ENCODE results near the gene AFAP1L1. TPM values are rescaled to one million over a fixed set of nuclear protein-coding genes. Genes with fewer than 3 reads are reported as not detected.

Gene AFAP1L1
- total and polyA plus RNA-seq, 2 of the 13 experiments (the other 11 are each of a cell fraction or from before 2014, with no cell fraction given) = 0.38 to 1.0 TPM

DNA sequence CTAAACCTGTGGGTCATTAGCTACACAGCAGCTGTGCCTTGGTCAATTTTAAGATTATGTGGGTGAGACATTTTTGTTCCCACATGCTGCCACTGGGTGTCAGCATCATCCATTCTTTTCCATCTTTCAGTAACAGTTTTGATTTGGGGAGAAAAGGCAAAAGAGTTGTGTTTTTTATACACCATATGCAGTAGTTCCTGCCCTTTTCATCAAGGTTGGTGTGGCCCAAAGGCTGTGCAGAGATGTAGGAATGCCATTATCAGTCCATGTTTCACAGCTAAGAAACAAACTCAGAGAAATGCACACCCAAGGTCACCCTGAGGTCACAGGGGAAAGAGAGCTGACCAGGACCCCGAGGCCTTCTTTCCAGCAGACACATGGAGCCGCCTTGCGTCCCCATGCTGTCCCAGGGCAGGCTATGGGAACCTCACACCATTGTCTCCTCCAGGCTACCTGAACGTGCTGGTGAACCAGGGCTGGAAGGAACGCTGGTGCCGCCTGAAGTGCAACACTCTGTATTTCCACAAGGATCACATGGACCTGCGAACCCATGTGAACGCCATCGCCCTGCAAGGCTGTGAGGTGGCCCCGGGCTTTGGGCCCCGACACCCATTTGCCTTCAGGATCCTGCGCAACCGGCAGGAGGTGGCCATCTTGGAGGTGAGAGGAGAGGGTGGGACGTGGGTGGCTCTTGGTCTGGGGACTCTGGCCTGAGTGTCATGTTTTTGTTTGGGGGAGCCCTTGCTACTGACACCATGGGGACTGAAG is 45.8 kb downstream of the AFAP1L1 start:
- H3K4me2 ChIP-seq (ENCODE audit: low read depth, low read length) = peak overlapping the region; percentile 36
- no TSS peak for BruUV-seq (replicated peaks)
- H3K9me3 ChIP-seq (ENCODE audit: low read length) = no peaks in the 10 kb centered on the region
- in situ Hi-C loops (cut with HindIII; ENCODE audit: extremely low pct_ligation_motif_present, low pct_unique_long_range_greater_than_20kb) = no loop called here
- peak overlapping the region in 1 of 3 experiments; percentile 5; a peak in 1 of 6 replicates for H3K4me3 ChIP-seq (replicated peaks in 1 of 3; ENCODE audit: insufficient read depth in 1 of 3, low read depth in 2 of 3, low read length in 3 of 3)
- H4K20me1 ChIP-seq (ENCODE audit: insufficient read depth, low read length) = no peaks in the 10 kb centered on the region
- no peaks in the 10 kb centered on the region for H3K36me3 ChIP-seq (replicated peaks in 1 of 2; ENCODE audit: control insufficient read depth in 1 of 2, insufficient read depth in 2 of 2, low read length in 2 of 2)
- FAIRE-seq (peak; percentile 94), ATAC-seq (no peak), DNase-seq (ENCODE audit: low spot score) (peak; percentile 52)
- H3K27me3 ChIP-seq (ENCODE audit: control insufficient read depth in 1 of 2, insufficient read depth in 2 of 2, low read length in 2 of 2) = no peaks in the 10 kb centered on the region
- no peaks in the 10 kb centered on the region for H3K79me2 ChIP-seq (ENCODE audit: insufficient read depth, low read length)
- intact Hi-C loops (cut with micrococcal nuclease; ENCODE audit: unreplicated experiment) = loop anchor here (1.0 to 2.0 kb wide), 3 partner anchors 54 to 247 kb away; no protein-coding TSS in a partner anchor
- ChIA-PET CTCF (ENCODE audit: low intra/inter-chr PET ratio, low total read pairs) (interaction anchor here (0.7 to 2.3 kb wide), 6 partner anchors 48 to 247 kb away, joined by 3 to 26 read pairs (median 4); no protein-coding TSS in a partner anchor), POLR2A (interaction anchor here (0.9 to 1.3 kb wide), 3 partner anchors 8 to 50 kb away, joined by 3 read pairs; partner anchors contain the start of gene GRPEL2)
- no peak overlapping the region for H3K9ac ChIP-seq (ENCODE audit: insufficient read depth, low read depth, low read length)
- H3K27ac ChIP-seq (ENCODE audit: extremely low read length, insufficient read depth, low read length) = no peak overlapping the region
- H2AFZ ChIP-seq (ENCODE audit: low read length) = no peak overlapping the region
- WGBS (ENCODE audit: low lambda C conversion rate) = 66% methylated on average over 4 of the region's 14 CpGs
- peaks cover 34% of the 10 kb centered on the region for H3K4me1 ChIP-seq (ENCODE audit: insufficient read depth, low read length)
- TF ChIP-seq POLR2AphosphoS2 (IDR thresholded peaks at IDR 0.05; ENCODE audit: low read depth, low read length) (no peak), NCOA5 (CRISPR knock-in tag; IDR thresholded peaks at IDR 0.05) (no peak), ZNF790 (CRISPR knock-in tag; IDR thresholded peaks at IDR 0.05; ENCODE audit: borderline replicate concordance) (no peak), MIER2 (CRISPR knock-in tag; IDR thresholded peaks at IDR 0.05) (peak; percentile 40; the same call in 1 of the 2 replicates), ZNF703 (CRISPR knock-in tag; IDR thresholded peaks at IDR 0.05; ENCODE audit: borderline replicate concordance) (no peak), WIZ (CRISPR knock-in tag; IDR thresholded peaks at IDR 0.05) (no peak), ZNF572 (CRISPR knock-in tag; IDR thresholded peaks at IDR 0.05) (no peak), SMC3 (IDR thresholded peaks at IDR 0.05; ENCODE audit: low read length) (peak; percentile 84), SMAD3 (CRISPR knock-in tag; IDR thresholded peaks at IDR 0.05) (0 out of 2 replicates have a peak, but pooled peaks have one; percentile 37), KAT8 (CRISPR knock-in tag; IDR thresholded peaks at IDR 0.05) (0 out of 2 replicates have a peak, but pooled peaks have one; percentile 22), ZKSCAN8 (CRISPR knock-in tag; IDR thresholded peaks at IDR 0.05; ENCODE audit: borderline replicate concordance) (0 out of 2 replicates have a peak, but pooled peaks have one; percentile 23), ZNF746 (CRISPR knock-in tag; IDR thresholded peaks at IDR 0.05) (no peak), SAFB2 (CRISPR knock-in tag; IDR thresholded peaks at IDR 0.05; ENCODE audit: borderline replicate concordance, low read depth) (no peak)
- TF ChIP-seq, protein P1, sequence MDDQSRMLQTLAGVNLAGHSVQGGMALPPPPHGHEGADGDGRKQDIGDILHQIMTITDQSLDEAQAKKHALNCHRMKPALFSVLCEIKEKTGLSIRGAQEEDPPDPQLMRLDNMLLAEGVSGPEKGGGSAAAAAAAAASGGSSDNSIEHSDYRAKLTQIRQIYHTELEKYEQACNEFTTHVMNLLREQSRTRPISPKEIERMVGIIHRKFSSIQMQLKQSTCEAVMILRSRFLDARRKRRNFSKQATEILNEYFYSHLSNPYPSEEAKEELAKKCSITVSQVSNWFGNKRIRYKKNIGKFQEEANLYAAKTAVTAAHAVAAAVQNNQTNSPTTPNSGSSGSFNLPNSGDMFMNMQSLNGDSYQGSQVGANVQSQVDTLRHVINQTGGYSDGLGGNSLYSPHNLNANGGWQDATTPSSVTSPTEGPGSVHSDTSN (CRISPR knock-in tag; IDR thresholded peaks at IDR 0.05; ENCODE audit: borderline replicate concordance) = no peak
- TF ChIP-seq, protein P2, sequence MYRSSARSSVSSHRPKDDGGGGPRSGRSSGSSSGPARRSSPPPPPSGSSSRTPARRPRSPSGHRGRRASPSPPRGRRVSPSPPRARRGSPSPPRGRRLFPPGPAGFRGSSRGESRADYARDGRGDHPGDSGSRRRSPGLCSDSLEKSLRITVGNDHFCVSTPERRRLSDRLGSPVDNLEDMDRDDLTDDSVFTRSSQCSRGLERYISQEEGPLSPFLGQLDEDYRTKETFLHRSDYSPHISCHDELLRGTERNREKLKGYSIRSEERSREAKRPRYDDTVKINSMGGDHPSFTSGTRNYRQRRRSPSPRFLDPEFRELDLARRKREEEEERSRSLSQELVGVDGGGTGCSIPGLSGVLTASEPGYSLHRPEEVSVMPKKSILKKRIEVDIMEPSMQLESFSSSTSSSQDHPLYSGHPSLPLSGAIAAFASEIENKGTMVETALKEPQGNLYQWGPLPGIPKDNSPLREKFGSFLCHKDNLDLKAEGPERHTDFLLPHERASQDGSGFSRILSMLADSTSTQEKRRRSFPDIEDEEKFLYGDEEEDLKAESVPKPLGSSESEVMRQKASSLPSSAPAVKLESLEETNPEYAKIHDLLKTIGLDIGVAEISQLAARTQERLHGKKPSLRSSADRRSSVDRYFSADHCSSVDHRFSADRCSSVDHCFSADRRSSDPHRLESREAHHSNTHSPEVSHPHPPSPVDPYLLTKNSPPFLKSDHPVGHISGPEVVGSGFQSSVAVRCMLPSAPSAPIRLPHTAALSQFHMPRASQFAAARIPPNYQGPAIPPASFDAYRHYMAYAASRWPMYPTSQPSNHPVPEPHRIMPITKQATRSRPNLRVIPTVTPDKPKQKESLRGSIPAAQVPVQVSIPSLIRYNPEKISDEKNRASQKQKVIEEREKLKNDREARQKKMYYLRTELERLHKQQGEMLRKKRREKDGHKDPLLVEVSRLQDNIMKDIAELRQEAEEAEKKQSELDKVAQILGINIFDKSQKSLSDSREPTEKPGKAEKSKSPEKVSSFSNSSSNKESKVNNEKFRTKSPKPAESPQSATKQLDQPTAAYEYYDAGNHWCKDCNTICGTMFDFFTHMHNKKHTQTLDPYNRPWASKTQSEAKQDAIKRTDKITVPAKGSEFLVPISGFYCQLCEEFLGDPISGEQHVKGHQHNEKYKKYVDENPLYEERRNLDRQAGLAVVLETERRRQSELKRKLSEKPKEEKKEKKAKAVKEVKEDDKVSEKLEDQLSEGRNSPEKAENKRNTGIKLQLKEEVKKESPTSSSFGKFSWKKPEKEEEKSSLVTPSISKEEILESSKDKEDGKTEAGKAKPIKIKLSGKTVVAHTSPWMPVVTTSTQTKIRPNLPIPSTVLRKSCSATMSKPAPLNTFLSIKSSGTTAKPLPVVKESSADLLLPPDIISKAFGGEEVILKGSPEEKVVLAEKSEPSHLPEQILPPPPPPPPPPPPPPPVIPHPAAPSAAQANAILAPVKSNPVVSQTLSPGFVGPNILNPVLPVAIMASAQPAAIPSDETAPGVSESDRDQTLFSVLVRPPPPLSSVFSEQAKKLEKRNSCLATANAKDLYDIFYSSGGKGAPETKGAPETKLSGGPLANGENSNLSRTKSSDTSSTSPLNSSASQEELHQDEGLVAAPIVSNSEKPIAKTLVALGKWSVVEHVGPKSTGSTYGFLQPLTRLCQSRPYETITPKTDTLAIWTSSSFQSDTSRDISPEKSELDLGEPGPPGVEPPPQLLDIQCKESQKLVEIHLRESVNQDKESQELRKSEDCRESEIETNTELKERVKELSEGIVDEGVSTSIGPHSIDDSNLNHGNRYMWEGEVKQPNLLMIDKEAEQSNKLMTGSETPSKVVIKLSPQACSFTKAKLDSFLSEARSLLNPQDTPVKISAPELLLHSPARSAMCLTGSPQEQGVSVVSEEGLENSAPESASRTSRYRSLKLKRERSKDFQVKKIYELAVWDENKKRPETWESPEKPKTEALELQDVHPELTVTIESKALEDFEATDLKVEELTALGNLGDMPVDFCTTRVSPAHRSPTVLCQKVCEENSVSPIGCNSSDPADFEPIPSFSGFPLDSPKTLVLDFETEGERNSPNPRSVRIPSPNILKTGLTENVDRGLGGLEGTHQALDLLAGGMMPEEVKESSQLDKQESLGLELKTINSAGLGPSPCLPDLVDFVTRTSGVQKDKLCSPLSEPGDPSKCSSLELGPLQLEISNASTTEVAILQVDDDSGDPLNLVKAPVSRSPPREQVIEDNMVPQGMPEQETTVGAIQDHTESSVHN (CRISPR knock-in tag; IDR thresholded peaks at IDR 0.05) = no peak

Data from HepG2 (cell line).